Choroid plexus epithelial cell (primary cell): ENCODE results near the gene PTGER3.

Experiments
- DNase-seq: peaks from one replicate; pipeline ENCODE4 v3.0.0-alpha.2; 2010; ENCODE audit warnings: low read depth
- H3K4me3 ChIP-seq: 2 replicates; pipeline ENCODE4 v1.5.1; 2011; ENCODE audit warnings: low read depth, mild to moderate bottlenecking, control low read depth, low read length, moderate library complexity
- TF ChIP-seq, protein P1 (sequence below): conservative IDR thresholded peaks from 2 replicates; pipeline ENCODE4 v1.5.1; 2011; ENCODE audit warnings: low read depth, mild to moderate bottlenecking, control low read depth, inconsistent platforms, low read length, moderate library complexity

PTGER3 gene

GRCh38 chr1:71087060-71087459 is 39.4 kb upstream of the PTGER3 start:
- TF ChIP-seq, protein P1, sequence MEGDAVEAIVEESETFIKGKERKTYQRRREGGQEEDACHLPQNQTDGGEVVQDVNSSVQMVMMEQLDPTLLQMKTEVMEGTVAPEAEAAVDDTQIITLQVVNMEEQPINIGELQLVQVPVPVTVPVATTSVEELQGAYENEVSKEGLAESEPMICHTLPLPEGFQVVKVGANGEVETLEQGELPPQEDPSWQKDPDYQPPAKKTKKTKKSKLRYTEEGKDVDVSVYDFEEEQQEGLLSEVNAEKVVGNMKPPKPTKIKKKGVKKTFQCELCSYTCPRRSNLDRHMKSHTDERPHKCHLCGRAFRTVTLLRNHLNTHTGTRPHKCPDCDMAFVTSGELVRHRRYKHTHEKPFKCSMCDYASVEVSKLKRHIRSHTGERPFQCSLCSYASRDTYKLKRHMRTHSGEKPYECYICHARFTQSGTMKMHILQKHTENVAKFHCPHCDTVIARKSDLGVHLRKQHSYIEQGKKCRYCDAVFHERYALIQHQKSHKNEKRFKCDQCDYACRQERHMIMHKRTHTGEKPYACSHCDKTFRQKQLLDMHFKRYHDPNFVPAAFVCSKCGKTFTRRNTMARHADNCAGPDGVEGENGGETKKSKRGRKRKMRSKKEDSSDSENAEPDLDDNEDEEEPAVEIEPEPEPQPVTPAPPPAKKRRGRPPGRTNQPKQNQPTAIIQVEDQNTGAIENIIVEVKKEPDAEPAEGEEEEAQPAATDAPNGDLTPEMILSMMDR: no peak
- DNase-seq: no peak
- no peak overlapping the region for H3K4me3 ChIP-seq

GRCh38 chr1:71086331-71086730 is 38.7 kb upstream of the PTGER3 start:
- TF ChIP-seq, protein P1: no peak
- DNase-seq: peak; percentile 19
- no peak overlapping the region for H3K4me3 ChIP-seq

DNA sequence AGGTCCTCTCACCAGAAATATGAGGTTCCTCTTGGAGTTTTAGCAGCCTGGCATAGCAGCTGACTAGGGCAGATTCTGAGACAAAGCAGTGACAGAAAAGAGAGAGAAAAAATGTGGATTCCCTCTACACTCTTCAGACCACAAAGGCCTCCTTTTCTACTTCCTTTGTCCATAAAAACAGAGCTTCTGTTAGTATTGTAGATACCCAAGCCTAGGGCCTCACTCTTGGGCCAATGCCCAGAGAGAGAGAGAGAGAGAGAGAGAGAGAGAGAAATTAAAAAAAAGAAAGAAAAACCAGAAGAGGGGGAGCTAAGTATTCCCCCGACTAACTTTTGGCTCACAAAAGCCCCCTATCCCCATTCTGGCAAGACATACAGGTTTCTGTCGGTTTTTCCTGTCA is 35.7 kb upstream of the PTGER3 start:
- DNase-seq: peak; percentile 28
- no peak overlapping the region for H3K4me3 ChIP-seq
- TF ChIP-seq, protein P1: no peak

DNA sequence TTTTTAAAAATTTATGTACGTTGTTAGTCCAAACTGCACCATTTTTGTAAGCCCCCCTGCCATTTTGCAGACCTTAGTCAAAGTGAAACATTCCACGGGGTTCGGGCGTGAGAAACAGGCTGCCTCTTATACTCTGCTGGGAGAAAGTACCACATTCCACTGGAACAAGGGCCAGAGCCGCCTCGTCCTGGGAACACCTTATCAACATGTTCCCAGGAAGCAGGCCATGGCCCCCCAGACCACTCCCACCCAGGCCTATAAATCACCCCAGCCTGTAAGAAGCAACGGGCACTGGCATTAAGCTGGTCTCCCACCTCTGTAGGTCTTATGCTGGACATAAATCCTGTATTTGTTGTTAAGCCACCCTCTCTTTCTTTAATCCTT is 34.1 kb upstream of the PTGER3 start:
- no peak for DNase-seq

DNA sequence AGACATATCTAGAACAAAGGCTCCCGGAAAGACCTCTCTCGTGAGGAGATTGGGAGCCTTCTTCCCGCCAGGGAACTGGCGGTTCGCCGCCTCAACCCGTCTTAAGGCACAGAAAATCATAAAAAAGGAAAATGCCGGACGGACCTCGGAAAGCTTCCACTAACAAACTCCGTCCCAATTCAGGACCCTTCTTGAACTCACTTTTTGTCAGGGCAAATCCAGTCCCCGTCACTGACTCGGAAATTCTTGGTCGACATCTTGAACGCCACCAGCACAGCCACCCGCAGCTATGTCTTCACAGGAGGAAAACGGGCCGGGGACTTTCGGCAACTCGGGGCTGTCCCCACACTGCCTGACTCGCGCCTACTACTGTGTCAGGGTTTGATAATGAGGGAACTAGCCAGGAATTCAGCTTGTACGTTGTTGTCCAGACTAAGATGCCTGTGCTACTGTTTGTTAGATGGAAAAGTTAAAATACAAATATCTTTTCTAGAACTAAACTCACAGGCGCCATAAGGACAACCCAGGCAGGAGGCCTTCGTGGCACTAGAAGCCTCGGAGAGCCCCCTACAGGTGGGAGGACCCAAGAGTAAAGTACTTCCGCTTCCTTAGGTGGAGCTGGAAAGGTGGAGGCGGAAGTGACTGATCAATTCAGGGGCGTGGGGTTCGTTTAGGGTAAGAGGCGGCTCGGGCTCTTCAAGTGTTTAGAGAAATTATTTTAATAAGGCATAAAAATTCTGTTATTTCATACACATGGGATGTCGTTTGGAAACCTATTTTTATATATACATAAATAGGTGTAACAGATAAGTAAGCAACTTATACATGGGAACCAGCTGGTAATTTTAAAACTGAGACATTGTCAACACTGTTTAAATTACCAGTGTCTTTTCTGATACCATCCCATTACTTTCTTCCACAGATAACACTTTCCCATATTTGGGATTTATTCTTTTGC is 33.4 kb upstream of the PTGER3 start, which contains the start of gene ZRANB2:
Gene ZRANB2, minus strand, starts transcription at position 297 of the 958 bp plus-strand sequence. Its CDS starts 40 bp downstream, at position 257.
- TF ChIP-seq, protein P1: peak; percentile 79
- peak; percentile 97 for DNase-seq
- peak within 1 kb of the TSS; percentile 68 for H3K4me3 ChIP-seq

More for the DNA sequence above, 34.1 kb upstream of the PTGER3 start:
- H3K4me3 ChIP-seq: peak overlapping the region; percentile 68
- TF ChIP-seq, protein P1: no peak

DNA sequence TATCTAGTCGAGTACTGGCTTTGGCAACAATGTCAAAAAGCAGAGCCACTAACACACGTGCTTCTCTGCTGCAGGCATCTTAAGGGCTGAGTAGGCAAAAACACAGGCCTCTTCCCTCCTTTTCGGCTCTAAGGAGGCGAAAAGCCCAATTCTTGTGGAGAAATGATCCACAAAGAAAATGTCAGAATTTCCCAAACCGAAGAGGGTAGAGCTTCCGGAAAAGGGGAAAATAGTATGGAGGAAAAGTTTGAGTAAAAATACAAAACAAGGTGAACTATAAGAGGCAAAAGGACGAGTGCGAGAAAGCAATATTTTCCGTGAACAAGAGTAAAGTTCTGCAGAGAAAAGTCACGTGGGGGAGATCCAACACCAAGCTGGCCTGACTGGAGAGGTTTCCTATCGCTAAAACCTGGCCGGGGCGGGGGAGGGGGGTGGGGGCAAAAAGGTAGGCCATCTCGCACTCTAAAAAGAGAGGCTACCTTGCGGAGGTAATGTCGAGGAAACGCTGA is 32.7 kb upstream of the PTGER3 start:
- TF ChIP-seq, protein P1: no peak
- H3K4me3 ChIP-seq: peak overlapping the region; percentile 68
- peak; percentile 34 for DNase-seq
